NB4 (cell line): ENCODE measurements around the gene AP2A2.

Experiments
- DNase-seq: peaks from one replicate; pipeline ENCODE4 v3.0.0; 2010; ENCODE audit warnings: low read depth
- H3K4me3 ChIP-seq: one replicate; pipeline ENCODE4 v1.5.1; 2011; ENCODE audit warnings: mild to moderate bottlenecking, low read depth, low read length, moderate library complexity
- CTCF ChIP-seq: IDR thresholded peaks from one replicate; pipeline ENCODE4 v1.5.1; 2012; ENCODE audit warnings: low read depth, low read length
- MAX ChIP-seq: IDR thresholded peaks from 2 replicates; pipeline ENCODE4 v1.6.1; 2011; ENCODE audit warnings: low read depth, low read length
- MYC ChIP-seq: IDR thresholded peaks from 2 replicates; pipeline ENCODE4 v1.6.1; 2011; ENCODE audit warnings: low read depth, low read length
- POLR2A ChIP-seq: IDR thresholded peaks from 2 replicates; pipeline ENCODE4 v1.6.1; 2011; ENCODE audit warnings: mild to moderate bottlenecking; ENCODE audit not compliant: insufficient read length; ENCODE audit errors: extremely low read depth

AP2A2 gene

GRCh38 chr11:901452-902061, 24.1 kb upstream of the AP2A2 start:
- TF ChIP-seq MYC = no peak
- no peak for TF ChIP-seq MAX
- no peak for TF ChIP-seq CTCF
- TF ChIP-seq POLR2A = no peak
- no peak for DNase-seq
- no peak overlapping the region for H3K4me3 ChIP-seq

- no peak overlapping the region for H3K4me3 ChIP-seq
- no peak for DNase-seq
- TF ChIP-seq MYC (no peak), MAX (no peak), POLR2A (no peak), CTCF (no peak)
Measured at GRCh38 chr11:904380-904779, 21.3 kb upstream of the AP2A2 start.

- DNase-seq = no peak
- H3K4me3 ChIP-seq = no peak overlapping the region
- TF ChIP-seq MYC (no peak), MAX (no peak), CTCF (no peak), POLR2A (no peak)
Measured at GRCh38 chr11:905952-906351, 19.7 kb upstream of the AP2A2 start.

- no peak for TF ChIP-seq MYC
- no peak for TF ChIP-seq POLR2A
- TF ChIP-seq MAX = no peak
- no peak for TF ChIP-seq CTCF
- H3K4me3 ChIP-seq = no peak overlapping the region
- DNase-seq = no peak
Measured at GRCh38 chr11:907668-908067, 18.0 kb upstream of the AP2A2 start.

- H3K4me3 ChIP-seq = no peak overlapping the region
- DNase-seq = no peak
- TF ChIP-seq POLR2A = no peak
- no peak for TF ChIP-seq CTCF
- TF ChIP-seq MYC = no peak
- no peak for TF ChIP-seq MAX
Measured at GRCh38 chr11:908273-908672, 17.4 kb upstream of the AP2A2 start.
